IPS-NIHi11 (cell line): ENCODE data around the gene KIF3C.
"Not testable (repeated sequence)": the region's sequence is repeated elsewhere in the genome, so short reads cannot be mapped to it uniquely, and the experiment has no call there.

Experiments used
- DNase-seq: peaks from one replicate; pipeline ENCODE4 v3.0.0; 2012; ENCODE audit warnings: mixed read lengths, low spot score

KIF3C gene

DNA sequence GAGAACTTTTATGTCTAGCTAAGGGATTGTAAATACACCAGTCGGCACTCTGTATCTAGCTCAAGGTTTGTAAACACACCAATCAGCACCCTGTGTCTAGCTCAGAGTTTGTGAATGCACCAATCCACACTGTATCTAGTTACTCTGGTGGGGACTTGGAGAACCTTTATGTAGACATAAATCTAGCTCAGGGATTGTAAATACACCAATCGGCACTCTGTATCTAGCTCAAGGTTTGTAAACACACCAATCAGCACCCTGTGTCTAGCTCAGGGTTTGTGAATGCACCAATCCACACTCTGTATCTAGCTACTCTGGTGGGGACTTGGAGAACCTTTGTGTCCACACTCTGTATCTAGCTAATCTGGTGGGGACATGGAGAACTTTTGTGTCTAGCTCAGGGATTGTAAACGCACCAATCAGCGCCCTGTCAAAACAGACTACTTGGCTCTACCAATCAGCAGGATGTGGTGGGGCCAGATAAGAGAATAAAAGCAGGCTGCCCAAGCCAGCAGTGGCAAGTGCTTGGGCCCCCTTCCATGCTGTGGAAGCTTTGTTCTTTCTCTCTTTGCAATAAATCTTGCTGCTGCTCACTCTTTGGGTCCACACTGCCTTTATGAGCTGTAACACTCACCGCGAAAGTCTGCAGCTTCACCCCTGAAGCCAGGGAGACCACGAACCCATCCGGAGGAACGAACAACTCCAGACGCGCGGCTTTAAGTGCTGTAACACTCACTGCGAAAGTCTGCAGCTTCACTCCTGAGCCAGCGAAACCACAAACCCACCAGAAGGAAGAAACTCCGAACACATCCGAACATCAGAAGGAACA is 66.1 kb downstream of the KIF3C start:
- DNase-seq, result not testable (repeated sequence)

GRCh38 chr2:25915411-25915810 is 66.9 kb downstream of the KIF3C start:
- not testable (repeated sequence) for DNase-seq

DNA sequence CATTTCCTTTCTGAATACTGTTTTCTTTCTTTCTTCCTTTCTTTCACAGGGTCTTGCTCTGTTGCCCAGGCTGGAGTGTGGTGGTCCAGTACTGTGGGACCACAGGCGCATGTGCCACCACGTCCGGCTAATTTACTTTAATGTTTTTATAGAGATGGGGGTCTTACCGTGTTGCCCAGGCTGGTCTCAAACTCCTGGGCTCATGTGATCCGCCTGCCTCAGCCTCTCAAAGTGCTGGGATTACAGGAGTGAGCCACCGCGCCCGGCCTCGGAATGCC is 68.7 kb downstream of the KIF3C start:
- not testable (repeated sequence) for DNase-seq

- DNase-seq, result peak; percentile 67
Observed at GRCh38 chr2:25912851-25913695, 69.2 kb downstream of the KIF3C start.

- DNase-seq, result not testable (repeated sequence)
Observed at GRCh38 chr2:25909574-25909973, 72.7 kb downstream of the KIF3C start.

DNA sequence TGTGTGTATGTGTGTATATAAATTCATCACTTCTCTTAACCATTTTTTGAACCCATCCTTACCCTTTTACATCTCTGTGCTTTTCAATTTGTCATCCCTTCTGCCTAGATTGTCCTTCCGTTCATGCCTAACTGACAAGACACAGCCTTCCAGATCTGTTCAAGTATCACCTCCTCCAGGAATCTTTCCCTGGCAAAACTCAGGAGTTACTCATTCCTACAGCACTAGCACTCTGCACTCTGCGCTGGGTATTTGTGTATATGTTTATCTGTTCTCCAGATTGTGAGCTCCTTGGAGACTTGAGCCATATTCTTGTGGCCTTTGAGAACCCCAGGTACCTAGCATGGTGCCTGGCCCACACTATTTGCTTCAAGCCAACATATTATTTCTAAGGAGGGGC is 77.2 kb downstream of the KIF3C start:
- DNase-seq, result no peak

DNA sequence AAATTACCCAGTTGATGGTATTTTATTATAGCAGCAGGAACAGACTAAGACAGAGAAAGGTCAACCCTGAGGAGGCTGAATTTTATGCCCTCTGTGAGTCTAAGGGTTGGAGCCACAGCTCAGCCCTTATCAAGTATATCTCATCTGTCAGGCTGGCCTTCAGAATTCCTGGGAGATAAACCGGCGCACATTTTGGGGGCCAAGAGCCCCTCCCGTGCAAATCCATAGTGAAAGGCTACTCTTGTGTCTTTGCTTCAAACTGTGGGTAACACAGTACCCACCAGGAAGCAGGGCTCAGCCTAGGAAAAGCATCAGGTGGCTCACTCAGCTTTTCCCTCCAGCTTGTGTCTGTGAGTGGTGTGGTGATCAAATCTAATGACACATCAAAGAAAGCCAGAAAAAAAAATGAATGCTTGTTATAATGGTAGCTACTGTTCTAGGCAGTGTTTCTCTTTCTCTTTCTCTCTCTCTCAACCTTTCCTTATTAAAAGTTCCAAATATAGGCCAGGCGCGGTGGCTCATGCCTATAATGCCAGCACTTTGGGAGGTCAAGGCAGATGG is 79.0 kb downstream of the KIF3C start:
- DNase-seq, result no peak

DNA sequence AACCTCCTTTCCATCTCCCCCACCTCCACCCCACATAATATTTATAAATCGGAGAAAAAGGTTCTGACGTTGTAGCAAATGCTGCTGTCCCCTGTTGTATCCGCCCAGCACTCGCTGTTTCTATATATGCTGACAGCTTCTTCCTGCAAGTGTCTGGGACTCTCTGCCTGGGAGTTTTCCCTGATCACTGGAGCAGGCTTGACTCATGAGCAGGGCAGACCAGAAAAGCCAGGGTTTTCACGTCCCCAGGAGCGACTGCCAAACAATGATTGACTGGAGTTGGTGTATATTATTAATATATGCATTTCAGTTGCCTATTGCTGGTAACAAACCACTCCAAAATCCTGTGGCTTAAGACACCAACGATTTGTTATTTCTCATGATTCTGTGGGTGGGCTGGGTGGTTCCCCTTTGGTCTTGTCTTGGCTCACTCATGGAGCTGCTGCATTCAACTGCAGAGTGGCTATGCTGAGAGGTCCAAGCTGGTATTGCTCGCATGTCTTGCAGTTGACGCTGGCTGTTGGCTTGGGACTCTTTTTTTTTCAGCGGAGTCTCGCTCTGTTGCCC is 82.8 kb downstream of the KIF3C start:
- no peak for DNase-seq

GRCh38 chr2:25897506-25897905 is 84.8 kb downstream of the KIF3C start:
- no peak for DNase-seq

- not testable (repeated sequence) for DNase-seq
Observed at GRCh38 chr2:25896308-25896707, 86.0 kb downstream of the KIF3C start.

DNA sequence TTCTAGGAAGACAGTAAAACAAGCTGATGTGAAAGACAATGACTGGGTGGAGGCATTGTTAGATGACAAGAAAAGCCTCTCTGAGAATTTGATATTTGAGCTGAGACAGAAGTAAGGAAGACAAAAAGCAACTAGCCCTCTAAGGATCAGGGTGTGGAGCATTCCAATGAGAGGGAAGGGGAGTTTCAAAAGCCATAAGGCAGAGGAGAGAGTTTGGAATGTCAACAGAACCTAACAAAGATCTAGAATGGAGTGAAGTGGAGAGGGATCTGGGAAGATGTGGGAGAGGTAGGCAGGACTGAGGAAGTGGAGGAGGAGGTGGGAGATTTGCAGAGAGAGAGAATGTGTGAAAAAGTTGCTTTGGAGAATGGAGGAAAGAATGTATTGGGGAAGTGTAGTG is 86.7 kb downstream of the KIF3C start:
- peak; percentile 26 for DNase-seq

DNA sequence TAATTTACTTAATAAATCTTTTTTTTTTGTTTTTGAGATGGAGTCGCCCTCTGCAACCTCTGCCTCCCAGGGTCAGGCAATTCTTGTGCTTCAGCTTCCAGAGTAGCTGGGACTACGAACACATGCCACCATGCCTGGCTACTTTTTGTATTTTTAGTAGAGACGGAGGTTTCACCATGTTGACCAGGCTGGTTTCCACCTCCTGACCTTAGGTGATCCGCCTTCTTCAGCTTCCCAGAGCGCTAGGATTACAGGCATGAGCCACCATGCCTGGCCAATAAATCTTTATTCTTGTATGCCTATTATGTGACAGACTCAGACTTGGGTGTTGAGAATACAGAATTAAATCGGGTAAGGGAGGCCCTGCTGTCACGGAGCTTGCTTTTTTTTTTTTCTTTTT is 87.3 kb downstream of the KIF3C start:
- no peak for DNase-seq

- no peak for DNase-seq
Observed at GRCh38 chr2:25894135-25894830, 88.0 kb downstream of the KIF3C start.

- DNase-seq, result no peak
Observed at GRCh38 chr2:25891672-25892071, 90.6 kb downstream of the KIF3C start.

DNA sequence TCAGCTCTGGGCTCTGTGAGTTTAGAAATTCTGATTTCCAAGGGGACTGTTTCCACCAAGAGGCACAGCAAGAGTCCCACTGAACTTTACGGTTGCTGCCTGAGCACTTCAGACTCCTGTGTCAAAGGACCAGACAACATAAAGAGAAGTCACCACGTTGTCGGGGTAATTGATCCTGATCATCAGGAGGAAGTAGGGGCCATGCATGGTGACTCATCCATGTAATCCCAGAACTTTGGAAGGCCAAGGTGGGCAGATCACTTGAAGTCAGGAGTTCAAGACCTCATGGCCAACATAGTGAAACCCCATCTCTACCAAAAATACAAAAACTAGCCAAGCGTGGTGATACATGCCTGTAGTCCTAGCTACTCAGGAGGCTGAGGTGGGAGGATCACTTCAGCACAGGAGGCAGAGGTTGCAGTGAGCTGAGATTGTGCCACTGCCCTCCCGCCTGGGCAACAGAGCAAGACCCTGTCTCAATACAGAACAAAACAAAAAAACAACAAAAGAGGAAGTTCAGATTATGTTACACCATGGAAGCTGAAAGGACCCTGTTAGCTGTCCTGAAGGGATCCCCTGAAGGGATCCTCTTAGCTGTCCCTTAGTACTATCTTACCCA is 94.6 kb downstream of the KIF3C start:
- no peak for DNase-seq

DNA sequence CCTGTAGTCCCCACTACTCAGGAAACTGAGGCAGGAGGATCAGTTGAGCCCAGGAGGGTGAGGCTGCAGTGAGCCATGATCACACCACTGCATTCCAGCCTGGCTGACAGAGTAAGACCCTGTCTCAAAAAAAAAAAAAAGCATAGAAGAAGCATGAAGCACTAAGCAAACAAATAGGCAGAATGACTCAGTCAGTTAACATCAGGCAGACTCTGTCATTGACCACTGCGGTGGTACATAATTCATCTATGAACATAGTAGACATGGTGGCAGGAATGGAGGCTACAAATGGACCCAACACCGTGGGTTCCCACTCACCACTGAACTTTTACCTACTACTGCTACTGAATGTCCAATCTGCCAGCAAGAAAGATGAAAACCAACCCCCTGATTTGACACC is 96.4 kb downstream of the KIF3C start:
- no peak for DNase-seq

DNA sequence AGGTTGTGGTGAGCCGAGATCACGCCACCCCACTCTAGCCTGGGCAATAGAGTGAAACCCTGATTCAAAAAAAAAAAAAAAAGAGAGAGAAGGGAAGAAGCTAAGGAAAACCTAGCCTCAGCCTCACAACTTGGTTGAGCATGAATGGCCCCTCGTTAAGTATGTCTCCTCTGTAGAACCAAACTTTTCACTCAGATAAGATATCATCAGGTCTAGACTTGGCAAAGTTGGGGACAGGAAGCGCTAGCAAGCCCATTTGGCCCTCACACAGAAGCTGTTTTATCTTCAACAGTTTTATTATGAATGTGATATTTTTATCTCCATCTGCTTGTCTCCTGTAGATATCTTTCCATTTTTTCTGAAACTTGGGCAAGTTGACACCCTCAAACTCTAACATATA is 100.5 kb downstream of the KIF3C start:
- no peak for DNase-seq

GRCh38 chr2:25879133-25879730 is 103.1 kb downstream of the KIF3C start:
- no peak for DNase-seq

DNA sequence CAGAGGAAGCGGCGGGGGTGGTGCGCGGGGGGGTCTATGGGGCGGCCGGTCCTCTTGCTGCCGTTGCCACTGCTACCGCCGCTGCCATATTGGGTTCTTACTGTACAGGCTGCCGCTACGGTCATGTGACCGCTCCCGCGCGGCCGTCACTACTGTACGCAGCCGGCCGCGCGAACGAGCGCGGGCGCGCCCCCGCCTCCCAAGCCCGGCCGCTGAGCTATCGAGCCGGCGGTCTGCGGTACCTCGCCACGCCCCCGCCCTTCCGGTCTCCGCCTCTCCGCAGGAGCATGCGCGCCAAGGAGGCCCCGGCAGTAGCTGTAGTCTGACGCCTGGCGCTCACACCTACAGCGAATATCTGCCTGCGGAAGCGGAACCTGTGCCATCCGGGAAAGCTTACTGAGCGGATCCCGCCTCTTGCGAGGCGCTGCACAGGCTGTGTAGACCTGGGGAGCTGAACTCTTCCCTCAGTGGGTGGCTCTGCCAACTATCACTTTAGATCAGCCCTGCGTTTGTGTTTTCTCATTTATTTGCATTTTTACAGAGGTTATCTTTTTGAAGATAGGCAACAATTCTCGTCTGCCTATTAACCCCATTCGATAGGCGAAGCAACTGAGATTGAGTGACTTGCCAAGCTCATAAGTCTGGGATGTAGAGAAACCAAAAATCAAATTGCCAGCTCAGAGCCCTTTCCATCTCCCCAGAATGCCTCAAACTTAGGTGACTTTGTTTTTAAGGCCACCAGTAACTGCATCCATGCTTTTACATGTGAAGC is 103.8 kb downstream of the KIF3C start, which contains the start of gene ASXL2:
Gene ASXL2 (minus strand): TSS at position 127 of the 772 bp plus-strand sequence. CDS start 265 bp downstream, outside the sequence.
- DNase-seq, result peak; percentile 98
